HL-60 (cell line): ENCODE measurements around the gene SNW1.

ENCODE experiments used
- CTCF ChIP-seq: IDR thresholded peaks from one replicate; pipeline ENCODE4 v1.5.1; 2011; ENCODE audit warnings: low read length, control low read depth, inconsistent platforms; ENCODE audit not compliant: insufficient read depth
- POLR2AphosphoS5 ChIP-seq: IDR thresholded peaks from 2 replicates; pipeline ENCODE4 v1.6.1; 2012; ENCODE audit warnings: low read depth
- REST ChIP-seq: IDR thresholded peaks from 2 replicates; pipeline ENCODE4 v1.6.1; 2012; ENCODE audit warnings: low read depth; ENCODE audit not compliant: insufficient replicate concordance
- SPI1 ChIP-seq: IDR thresholded peaks from 2 replicates; pipeline ENCODE4 v1.6.1; 2012; ENCODE audit warnings: low read depth, mild to moderate bottlenecking, borderline replicate concordance

- no peak for TF ChIP-seq CTCF
- no peak for TF ChIP-seq POLR2AphosphoS5
- TF ChIP-seq REST = no peak
- TF ChIP-seq SPI1 = no peak
Observed at GRCh38 chr14:77738559-77739250, 22.3 kb downstream of the SNW1 start.
